ENCODE measurements around the gene TSPYL2. TPM values are rescaled to one million over a fixed set of nuclear protein-coding genes. Genes with fewer than 3 reads are reported as not detected.

TSPYL2 gene
- total RNA-seq, 1 donor from 2014 or later, result 49.7 TPM

GRCh38 chrX:53116101-53116500, 33.9 kb downstream of the TSPYL2 start:
- no peak for TF ChIP-seq CTCF (IDR thresholded peaks at IDR 0.05)
- ATAC-seq (ENCODE audit: low read depth) (no peak), DNase-seq (no peak)
- no peaks in the 10 kb centered on the region for H3K27me3 Mint-ChIP-seq
- H3K36me3 Mint-ChIP-seq (ENCODE audit: low read depth), result peaks cover 10% of the 10 kb centered on the region
- no peak overlapping the region for H3K4me3 Mint-ChIP-seq
- H3K9me3 Mint-ChIP-seq, result no peaks in the 10 kb centered on the region
- ChIA-PET POLR2A (no interaction called here), CTCF (no interaction called here)
- intact Hi-C loops (cut with micrococcal nuclease), result no loop called here
- peaks cover 4% of the 10 kb centered on the region for H3K4me1 Mint-ChIP-seq
- H3K27ac Mint-ChIP-seq, result no peak overlapping the region

- H3K27ac Mint-ChIP-seq, result no peak overlapping the region
- no peaks in the 10 kb centered on the region for H3K27me3 Mint-ChIP-seq
- intact Hi-C loops (cut with micrococcal nuclease), result no loop called here
- no peaks in the 10 kb centered on the region for H3K9me3 Mint-ChIP-seq
- no peak overlapping the region for H3K4me3 Mint-ChIP-seq
- ChIA-PET CTCF (no interaction called here), POLR2A (no interaction called here)
- H3K36me3 Mint-ChIP-seq (ENCODE audit: low read depth), result peaks cover 7% of the 10 kb centered on the region
- no peak for TF ChIP-seq CTCF (IDR thresholded peaks at IDR 0.05)
- H3K4me1 Mint-ChIP-seq, result no peaks in the 10 kb centered on the region
- ATAC-seq (ENCODE audit: low read depth) (no peak), DNase-seq (no peak)
These were observed 39.8 kb downstream of the TSPYL2 start for GRCh38 chrX:53122013-53122412.

GRCh38 chrX:53125506-53125905, 43.3 kb downstream of the TSPYL2 start:
- H3K36me3 Mint-ChIP-seq (ENCODE audit: low read depth), result peaks cover 8% of the 10 kb centered on the region
- CTCF ChIA-PET, result no interaction called here

GRCh38 chrX:53126377-53126776, 44.2 kb downstream of the TSPYL2 start:
- intact Hi-C loops (cut with micrococcal nuclease), result no loop called here
- no peak overlapping the region for H3K4me3 Mint-ChIP-seq
- no peaks in the 10 kb centered on the region for H3K4me1 Mint-ChIP-seq
- DNase-seq (no peak), ATAC-seq (ENCODE audit: low read depth) (no peak)
- no peaks in the 10 kb centered on the region for H3K27me3 Mint-ChIP-seq
- no peaks in the 10 kb centered on the region for H3K9me3 Mint-ChIP-seq
- ChIA-PET CTCF (no interaction called here), POLR2A (no interaction called here)
- no peak overlapping the region for H3K27ac Mint-ChIP-seq
- no peak for TF ChIP-seq CTCF (IDR thresholded peaks at IDR 0.05)
- H3K36me3 Mint-ChIP-seq (ENCODE audit: low read depth), result peaks cover 13% of the 10 kb centered on the region

More at GRCh38 chrX:53125506-53125905, 43.3 kb downstream of the TSPYL2 start:
- intact Hi-C loops (cut with micrococcal nuclease), result no loop called here
- no peak overlapping the region for H3K4me3 Mint-ChIP-seq
- DNase-seq (no peak), ATAC-seq (ENCODE audit: low read depth) (no peak)
- no peak overlapping the region for H3K27ac Mint-ChIP-seq
- H3K4me1 Mint-ChIP-seq, result no peaks in the 10 kb centered on the region
- no peaks in the 10 kb centered on the region for H3K27me3 Mint-ChIP-seq
- no peak for TF ChIP-seq CTCF (IDR thresholded peaks at IDR 0.05)
- POLR2A ChIA-PET, result no interaction called here
- H3K9me3 Mint-ChIP-seq, result no peaks in the 10 kb centered on the region

GRCh38 chrX:53128097-53128749, 46.1 kb downstream of the TSPYL2 start:
- H3K27ac Mint-ChIP-seq, result no peak overlapping the region
- no peak overlapping the region for H3K4me3 Mint-ChIP-seq
- no peak for TF ChIP-seq CTCF (IDR thresholded peaks at IDR 0.05)
- no peaks in the 10 kb centered on the region for H3K4me1 Mint-ChIP-seq
- DNase-seq, result no peak
- H3K27me3 Mint-ChIP-seq, result no peaks in the 10 kb centered on the region
- ChIA-PET POLR2A (no interaction called here), CTCF (no interaction called here)
- intact Hi-C loops (cut with micrococcal nuclease), result no loop called here
- no peak for ATAC-seq (ENCODE audit: low read depth)
- peaks cover 19% of the 10 kb centered on the region for H3K36me3 Mint-ChIP-seq (ENCODE audit: low read depth)
- no peaks in the 10 kb centered on the region for H3K9me3 Mint-ChIP-seq
